Stimulated activated CD8-positive, alpha-beta memory T cell treated with anti-CD3 and anti-CD28 coated beads, Interleukin-12 subunit alpha, Interleukin-12 subunit beta, amount 100 ng/mL, for 24 hours (primary cell): Measurements from ENCODE around the gene DNPEP.

Experiments used
- DNase-seq: peaks from one replicate; pipeline ENCODE4 v3.0.0-alpha.2; 2020; ENCODE audit errors: extremely low read depth

Gene DNPEP

GRCh38 chr2:219387306-219388120 lies at the start of gene DNPEP:
TSS of gene DNPEP (minus strand) at chr2:219387912. CDS start at chr2:219387794, 118 bp downstream.
- DNase-seq: peak; percentile 85

DNA sequence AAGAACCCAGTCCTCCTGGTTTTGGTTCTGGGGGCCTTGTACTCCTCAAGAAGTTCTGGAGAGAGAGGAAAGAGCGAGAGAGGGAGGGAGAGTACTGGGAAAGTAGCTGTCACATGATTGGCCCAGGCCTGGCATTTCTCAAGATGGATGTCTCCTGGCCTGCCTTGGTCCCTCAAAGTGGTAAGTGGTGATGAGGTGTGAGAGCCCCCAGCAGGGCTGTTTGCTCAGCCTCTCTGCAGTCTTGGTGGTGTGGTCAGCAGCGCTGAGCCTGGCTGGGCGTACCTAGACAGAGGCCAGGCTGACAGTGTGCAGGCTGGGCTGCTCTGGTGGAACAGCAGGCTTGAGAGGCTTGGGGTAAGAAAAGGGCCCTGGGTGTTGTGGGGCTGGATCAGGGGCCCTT lies 49.4 kb upstream of the DNPEP start:
- DNase-seq: no peak

- DNase-seq: no peak
Measured at GRCh38 chr2:219436491-219436890, 48.8 kb upstream of the DNPEP start.

- DNase-seq: no peak
Measured at GRCh38 chr2:219435701-219436100, 48.0 kb upstream of the DNPEP start.

GRCh38 chr2:219434718-219435525 lies 47.2 kb upstream of the DNPEP start, which contains the start of gene SPEG:
TSS of gene SPEG (plus strand) at chr2:219434843. CDS start at chr2:219434978, 135 bp downstream.
- DNase-seq: no peak

DNA sequence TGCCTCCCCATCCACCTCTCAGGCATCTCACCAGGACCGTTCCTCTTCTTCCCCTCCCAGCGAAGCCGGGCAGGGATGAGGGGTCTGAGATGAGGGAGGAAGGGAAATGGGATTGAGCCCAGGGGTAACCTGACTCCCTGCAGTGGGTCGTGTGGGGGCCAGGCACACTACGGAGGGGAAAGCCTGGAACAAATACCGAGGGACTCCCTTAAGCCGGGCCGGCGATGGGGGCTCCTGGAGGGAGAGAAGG lies 46.7 kb upstream of the DNPEP start:
- DNase-seq: no peak

- no peak for DNase-seq
Measured at GRCh38 chr2:219433666-219434467, 46.2 kb upstream of the DNPEP start.

GRCh38 chr2:219430633-219431615 lies 43.2 kb upstream of the DNPEP start:
- no peak for DNase-seq

DNA sequence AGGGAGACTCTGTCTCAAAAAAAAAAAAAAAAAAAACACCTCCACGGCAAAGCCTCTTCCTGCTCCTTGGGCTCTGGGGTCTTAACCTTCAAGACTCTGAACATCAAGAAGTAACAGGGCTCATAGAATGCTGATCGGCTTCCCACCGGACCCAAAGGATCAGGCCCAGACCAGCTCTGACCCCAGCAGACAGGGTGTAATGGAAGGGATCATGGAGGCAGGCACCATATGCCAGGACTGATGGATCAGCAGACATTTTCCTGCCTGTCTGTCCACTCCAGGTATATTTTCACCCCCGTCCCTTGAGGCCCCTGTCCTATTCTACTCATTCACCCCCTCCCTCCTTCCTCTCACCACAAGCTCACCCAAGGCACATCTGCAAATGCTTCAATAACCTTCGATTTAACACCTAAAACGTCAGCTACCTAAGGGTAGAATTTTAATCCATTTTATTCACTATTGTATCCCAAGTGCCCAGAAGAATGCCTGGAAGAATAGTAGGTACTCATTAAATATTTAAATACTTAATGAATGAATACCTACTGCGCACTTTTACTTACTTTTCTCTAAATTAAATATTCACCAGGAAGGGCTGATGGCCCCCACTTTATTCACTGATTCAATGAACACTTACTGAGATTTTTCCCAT lies 42.4 kb upstream of the DNPEP start:
- DNase-seq: no peak

DNA sequence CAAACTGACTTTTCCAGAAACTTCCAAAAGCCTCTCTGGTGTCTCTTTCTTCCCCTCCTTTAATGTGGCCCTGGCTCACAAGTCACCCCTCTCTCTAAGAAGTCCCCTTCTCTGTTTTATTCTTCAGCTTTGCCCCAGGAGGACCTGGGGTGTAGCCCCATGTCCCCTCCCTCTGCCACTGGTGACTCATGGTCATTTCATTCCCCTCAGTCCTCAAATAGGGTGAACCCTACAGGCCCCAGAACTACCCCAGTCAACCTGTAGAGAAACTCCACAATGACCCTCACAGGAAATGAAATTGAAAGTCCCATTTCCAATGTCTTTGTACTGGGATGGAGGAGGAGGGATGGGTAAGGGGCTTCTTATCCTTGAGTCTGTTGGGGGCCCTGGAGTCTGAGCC lies 40.8 kb upstream of the DNPEP start:
- no peak for DNase-seq

DNA sequence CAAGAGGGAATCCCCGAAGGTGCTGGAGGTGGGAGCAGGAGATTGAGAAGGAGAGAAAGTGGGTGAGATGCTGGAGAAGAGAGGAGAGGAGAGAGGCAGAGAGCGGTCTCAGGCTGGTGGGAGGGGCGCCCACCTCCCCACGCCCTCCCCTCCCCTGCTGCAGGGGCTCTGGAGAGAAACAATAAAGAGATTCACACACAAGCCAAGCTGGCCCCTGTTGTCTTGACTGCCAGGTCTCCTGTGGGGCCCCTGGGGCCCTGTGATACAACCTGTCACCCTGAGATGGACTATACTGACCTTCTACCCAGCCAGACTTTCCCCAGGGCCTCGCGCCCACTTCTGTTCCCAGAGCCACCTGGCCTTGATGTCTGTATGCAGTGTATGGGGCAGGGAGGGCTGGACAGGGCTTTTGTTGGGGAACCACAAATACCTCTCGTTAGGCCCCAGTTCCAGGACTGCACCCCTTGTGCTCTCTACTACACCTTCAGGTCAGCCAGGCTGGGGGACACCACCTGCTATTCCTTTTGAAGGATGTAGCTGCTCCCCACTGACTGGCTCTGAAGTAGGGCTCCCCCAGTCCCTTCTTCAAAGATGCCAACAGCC lies 38.9 kb upstream of the DNPEP start:
- DNase-seq: no peak

GRCh38 chr2:219426068-219426443 lies 38.3 kb upstream of the DNPEP start:
- DNase-seq: no peak

GRCh38 chr2:219425238-219426067 lies 37.7 kb upstream of the DNPEP start:
- DNase-seq: no peak

GRCh38 chr2:219423652-219424377 lies 36.1 kb upstream of the DNPEP start:
- DNase-seq: no peak

DNA sequence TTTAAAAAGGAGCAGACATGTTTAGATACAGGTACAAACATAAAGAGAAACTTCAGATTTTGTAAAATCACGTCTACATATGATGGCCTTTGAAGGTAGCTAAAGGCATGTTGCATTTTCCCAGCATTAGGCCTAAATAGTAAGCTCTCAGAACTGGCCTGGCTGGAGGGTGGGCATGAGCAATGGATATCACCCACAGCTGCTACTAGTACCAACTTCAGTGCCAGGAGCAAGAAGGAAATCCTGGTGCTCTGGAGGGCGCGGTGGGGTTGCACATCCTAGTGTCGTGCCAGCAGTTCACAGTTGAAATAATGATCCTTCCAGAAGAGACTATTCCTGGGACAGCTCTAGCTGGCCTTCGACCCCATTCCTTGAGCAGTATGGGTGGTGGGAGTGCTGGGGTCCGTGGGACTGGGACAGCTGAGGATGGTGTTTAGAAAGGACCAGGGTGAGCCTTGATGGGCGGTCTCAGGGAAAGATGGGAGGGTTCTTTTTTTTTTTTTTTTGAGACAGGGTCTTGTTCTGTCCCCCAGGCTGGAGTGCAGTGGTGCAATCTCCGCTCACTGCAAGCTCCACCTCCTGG lies 35.3 kb upstream of the DNPEP start:
- no peak for DNase-seq

GRCh38 chr2:219421323-219421722 lies 33.6 kb upstream of the DNPEP start:
- no peak for DNase-seq

DNA sequence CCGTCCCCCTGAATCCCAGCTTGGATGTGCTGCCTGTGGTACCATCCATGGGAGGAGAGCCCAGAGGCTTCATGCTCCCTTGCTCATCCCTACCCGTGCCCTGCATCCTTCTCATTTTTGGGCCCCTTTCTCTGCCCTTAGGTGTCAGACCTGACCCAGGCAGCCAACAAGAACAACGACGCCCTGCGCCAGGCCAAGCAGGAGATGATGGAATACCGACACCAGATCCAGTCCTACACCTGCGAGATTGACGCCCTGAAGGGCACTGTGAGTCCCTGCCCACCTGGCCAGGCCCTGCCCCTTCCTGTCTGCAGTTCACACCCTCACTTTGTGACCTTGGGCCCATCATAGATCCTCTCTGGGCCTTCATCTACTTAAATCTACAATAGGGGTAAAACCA lies 33.0 kb upstream of the DNPEP start:
- DNase-seq: no peak
